Thymus (tissue), 11 donors: ENCODE data around the gene DOCK9. TPM values are rescaled to one million over a fixed set of nuclear protein-coding genes. Genes with fewer than 3 reads are reported as not detected.

Experiments
- DNase-seq, 9 donors: peaks; one replicate each; pipeline ENCODE4 v3.0.0-alpha.2; 2013; ENCODE audit warnings: low spot score in 9 of 9, low read depth in 6 of 9, missing footprints in 1 of 9
- H3K27ac ChIP-seq, 2 donors: one replicate each; pipeline ENCODE4 v1.5.1; 2013; ENCODE audit warnings: control low read depth in 1 of 2, low read depth in 1 of 2, low read length in 1 of 2, mild to moderate bottlenecking in 1 of 2, moderate library complexity in 1 of 2
- H3K27me3 ChIP-seq, 2 donors: one replicate each; pipeline ENCODE4 v1.5.1; 2013; ENCODE audit warnings: low read length in 1 of 2; ENCODE audit not compliant: control insufficient read depth in 2 of 2, insufficient read depth in 1 of 2
- H3K36me3 ChIP-seq, 2 donors: one replicate each; pipeline ENCODE4 v1.5.1; 2013; ENCODE audit warnings: low read length in 1 of 2, mild to moderate bottlenecking in 1 of 2, moderate library complexity in 1 of 2; ENCODE audit not compliant: control insufficient read depth in 2 of 2, insufficient read depth in 2 of 2
- H3K4me1 ChIP-seq, 2 donors: one replicate each; pipeline ENCODE4 v1.5.1; 2013; ENCODE audit warnings: low read length in 2 of 2; ENCODE audit not compliant: control insufficient read depth in 2 of 2, insufficient read depth in 2 of 2
- H3K4me3 ChIP-seq, 2 donors: one replicate each; pipeline ENCODE4 v1.5.1; 2013; ENCODE audit warnings: low read length in 2 of 2, control low read depth in 1 of 2, mild to moderate bottlenecking in 1 of 2
- H3K9me3 ChIP-seq, 2 donors: one replicate each; pipeline ENCODE4 v1.5.1; 2013; ENCODE audit warnings: low read length in 1 of 2, mild to moderate bottlenecking in 1 of 2; ENCODE audit not compliant: control insufficient read depth in 2 of 2, insufficient read depth in 1 of 2
- WGBS: extraction: QIAGEN DNeasy Blood & Tissue Kit; methylation state at CpG from one replicate; pipeline ENCODE4 v1.1.7; 2013; 5-methylcytosine and 5-hydroxymethylcytosine counted together
- polyA plus RNA-seq: library from polyadenylated mRNA; stranded (reverse); fragments of 200-250 nt; gene quantifications from one replicate; pipeline ENCODE4 v1.2.3, GENCODE V29; 2013
- total RNA-seq: library from RNA; stranded (reverse); fragments of 120-200 nt; gene quantifications from one replicate; pipeline ENCODE4 v1.2.4, GENCODE V29; 2013
- donor health status: healthy.

The DOCK9 gene
- total and polyA plus RNA-seq, 2 donors: 34.0 to 37.9 TPM

- H3K4me1 ChIP-seq: peaks cover 12 to 33% of the 10 kb centered on the region in 2 donors
- no peaks in the 10 kb centered on the region for H3K27me3 ChIP-seq
- no peak overlapping the region for H3K4me3 ChIP-seq
- no peak for DNase-seq
- H3K27ac ChIP-seq: no peak overlapping the region
- WGBS: 98% methylated on average over 3 of the region's 3 CpGs
- no peaks in the 10 kb centered on the region for H3K36me3 ChIP-seq
- H3K9me3 ChIP-seq: no peaks in the 10 kb centered on the region
These were observed 12.8 kb upstream of the DOCK9 start for GRCh38 chr13:98990701-98991100.

GRCh38 chr13:98989469-98990235, 11.8 kb upstream of the DOCK9 start:
- Histone ChIP-seq H3K9me3 (no peaks in the 10 kb centered on the region), H3K4me3 (no peak overlapping the region), H3K27me3 (no peaks in the 10 kb centered on the region), H3K27ac (no peak overlapping the region), H3K4me1 (peaks cover 8 to 29% of the 10 kb centered on the region in 2 donors), H3K36me3 (no peaks in the 10 kb centered on the region)
- 97% methylated on average over 4 of the region's 4 CpGs for WGBS
- no peak for DNase-seq

GRCh38 chr13:98988780-98989179, 10.9 kb upstream of the DOCK9 start:
- 97% methylated on average over 6 of the region's 6 CpGs for WGBS
- Histone ChIP-seq H3K4me1 (peaks cover 3 to 23% of the 10 kb centered on the region in 2 donors), H3K27ac (no peak overlapping the region), H3K27me3 (no peaks in the 10 kb centered on the region), H3K36me3 (no peaks in the 10 kb centered on the region), H3K9me3 (no peaks in the 10 kb centered on the region), H3K4me3 (no peak overlapping the region)
- DNase-seq: no peak

- no peak for DNase-seq
- Histone ChIP-seq H3K27me3 (no peaks in the 10 kb centered on the region), H3K4me1 (peaks cover 3 to 23% of the 10 kb centered on the region in 2 donors), H3K9me3 (no peaks in the 10 kb centered on the region), H3K4me3 (no peak overlapping the region), H3K27ac (no peak overlapping the region), H3K36me3 (no peaks in the 10 kb centered on the region)
- WGBS: 96% methylated on average over 5 of the region's 5 CpGs
These were observed 10.4 kb upstream of the DOCK9 start for GRCh38 chr13:98988277-98988676.

- Histone ChIP-seq H3K4me3 (no peak overlapping the region), H3K9me3 (no peaks in the 10 kb centered on the region), H3K27me3 (no peaks in the 10 kb centered on the region), H3K4me1 (peaks cover 4 to 19% of the 10 kb centered on the region in 2 donors), H3K27ac (no peak overlapping the region), H3K36me3 (no peaks in the 10 kb centered on the region)
- WGBS: 75% methylated on average over 6 of the region's 6 CpGs
- DNase-seq: no peak
These were observed 9.4 kb upstream of the DOCK9 start for GRCh38 chr13:98987275-98987674.

GRCh38 chr13:98986226-98986846, 8.5 kb upstream of the DOCK9 start:
- Histone ChIP-seq H3K9me3 (no peaks in the 10 kb centered on the region), H3K27me3 (no peaks in the 10 kb centered on the region), H3K27ac (no peak overlapping the region), H3K4me1 (peaks cover 12 to 22% of the 10 kb centered on the region in 2 donors), H3K36me3 (no peaks in the 10 kb centered on the region), H3K4me3 (no peak overlapping the region)
- 97% methylated on average over 8 of the region's 8 CpGs for WGBS
- no peak for DNase-seq

- Histone ChIP-seq H3K4me1 (peaks cover 15 to 29% of the 10 kb centered on the region in 2 donors), H3K27ac (no peak overlapping the region), H3K36me3 (no peaks in the 10 kb centered on the region), H3K4me3 (no peak overlapping the region), H3K27me3 (no peaks in the 10 kb centered on the region), H3K9me3 (no peaks in the 10 kb centered on the region)
- no peak for DNase-seq
- 96% methylated on average over 6 of the region's 6 CpGs for WGBS
These were observed 7.7 kb upstream of the DOCK9 start for GRCh38 chr13:98985591-98985990.

- no peaks in the 10 kb centered on the region for H3K36me3 ChIP-seq
- H3K9me3 ChIP-seq: no peaks in the 10 kb centered on the region
- H3K27me3 ChIP-seq: no peaks in the 10 kb centered on the region
- WGBS: 92% methylated on average over 4 of the region's 4 CpGs
- no peak overlapping the region for H3K27ac ChIP-seq
- H3K4me1 ChIP-seq: peaks cover 16 to 34% of the 10 kb centered on the region in 2 donors
- no peak overlapping the region for H3K4me3 ChIP-seq
- DNase-seq: no peak
These were observed 7.1 kb upstream of the DOCK9 start for GRCh38 chr13:98984983-98985382.

- Histone ChIP-seq H3K9me3 (no peaks in the 10 kb centered on the region), H3K4me3 (no peak overlapping the region), H3K4me1 (peaks cover 20 to 42% of the 10 kb centered on the region in 2 donors), H3K27ac (no peak overlapping the region), H3K27me3 (no peaks in the 10 kb centered on the region), H3K36me3 (no peaks in the 10 kb centered on the region)
- 99% methylated on average over 2 of the region's 2 CpGs for WGBS
- DNase-seq: no peak
These were observed 6.3 kb upstream of the DOCK9 start for GRCh38 chr13:98984118-98984517.
